Keratinocyte (primary cell): ENCODE measurements around the gene FILIP1. TPM values are rescaled to one million over a fixed set of nuclear protein-coding genes. Genes with fewer than 3 reads are reported as not detected.

Experiments used
- DNase-seq: peaks from one replicate; pipeline ENCODE4 v3.0.0-alpha.2; 2011; ENCODE audit warnings: low read depth, missing footprints, low spot score
- FAIRE-seq: peaks from 2 replicates; lab custom pipeline; 2011; peaks lifted over from hg19 to GRCh38; lab: Jason Lieb, UNC
- H2AFZ ChIP-seq: 2 replicates; pipeline ENCODE4 v1.6.0; 2012; ENCODE audit warnings: low read length, control low read depth, inconsistent platforms; ENCODE audit not compliant: control insufficient read depth
- H3K27ac ChIP-seq: 2 replicates; pipeline ENCODE4 v1.5.1; 2011; ENCODE audit warnings: low read length; ENCODE audit not compliant: control insufficient read depth, insufficient read depth
- H3K27me3 ChIP-seq: 3 replicates; pipeline ENCODE4 v1.6.0; 2011; ENCODE audit warnings: low read length; ENCODE audit not compliant: control insufficient read depth, insufficient read depth; ENCODE audit errors: extremely low read depth
- H3K36me3 ChIP-seq, 2 experiments: 2 replicates in 1 of 2; 3 replicates in 1 of 2; pipeline ENCODE4 v1.5.1; 2011; ENCODE audit warnings: low read length in 2 of 2, mild to moderate bottlenecking in 1 of 2; ENCODE audit not compliant: control insufficient read depth in 2 of 2, insufficient read depth in 2 of 2; ENCODE audit errors: extremely low read depth in 1 of 2
- H3K4me1 ChIP-seq: 3 replicates; pipeline ENCODE4 v1.5.1; 2011; ENCODE audit warnings: low read length; ENCODE audit not compliant: control insufficient read depth, insufficient read depth; ENCODE audit errors: extremely low read depth
- H3K4me2 ChIP-seq: 3 replicates; pipeline ENCODE4 v1.6.0; 2011; ENCODE audit warnings: low read depth, low read length; ENCODE audit not compliant: control insufficient read depth, insufficient read depth; ENCODE audit errors: extremely low read depth
- H3K4me3 ChIP-seq, 3 experiments: fragments of 200-600 bp in 1 of 3; sonication (generic) in 1 of 3; 2 replicates in 2 of 3; 3 replicates in 1 of 3; pipeline ENCODE4 v1.5.1; 2011 to 2016; ENCODE audit warnings: low read length in 3 of 3, mild to moderate bottlenecking in 3 of 3, control low read depth in 2 of 3, inconsistent platforms in 1 of 3, low read depth in 1 of 3, mixed read lengths in 1 of 3, mixed run types in 1 of 3, moderate library complexity in 1 of 3; ENCODE audit not compliant: control insufficient read depth in 2 of 3, insufficient read depth in 2 of 3; ENCODE audit errors: extremely low read depth in 1 of 3
- H3K79me2 ChIP-seq: 2 replicates; pipeline ENCODE4 v1.6.0; 2012; ENCODE audit warnings: low read length; ENCODE audit not compliant: control insufficient read depth, insufficient read depth
- H3K9ac ChIP-seq: 3 replicates; pipeline ENCODE4 v1.6.0; 2011; ENCODE audit warnings: low read length; ENCODE audit not compliant: control insufficient read depth, insufficient read depth; ENCODE audit errors: extremely low read depth
- H3K9me1 ChIP-seq: 3 replicates; pipeline ENCODE4 v1.6.0; 2011; ENCODE audit warnings: low read length; ENCODE audit not compliant: control insufficient read depth, insufficient read depth; ENCODE audit errors: extremely low read depth
- H3K9me3 ChIP-seq: 2 replicates; pipeline ENCODE4 v1.5.1; 2012; ENCODE audit warnings: low read depth, low read length; ENCODE audit not compliant: control insufficient read depth
- H4K20me1 ChIP-seq: 3 replicates; pipeline ENCODE4 v1.6.0; 2011; ENCODE audit warnings: low read length; ENCODE audit not compliant: control insufficient read depth, insufficient read depth; ENCODE audit errors: extremely low read depth
- CTCF ChIP-seq, 3 experiments: IDR thresholded peaks in 1 of 3; conservative IDR thresholded peaks in 1 of 3; optimal IDR thresholded peaks in 1 of 3; 2 replicates in 2 of 3; 3 replicates in 1 of 3; pipeline versions ENCODE3 to v1.5.1; 2011; ENCODE audit warnings: low read length in 3 of 3, mild to moderate bottlenecking in 3 of 3, moderate library complexity in 2 of 3, control low read depth in 1 of 3, inconsistent platforms in 1 of 3; ENCODE audit not compliant: insufficient read depth in 2 of 3; ENCODE audit errors: extremely low read depth in 1 of 3
- EZH2 ChIP-seq: IDR thresholded peaks from one replicate; pipeline ENCODE4 v1.6.1; 2012; ENCODE audit warnings: inconsistent platforms, mild to moderate bottlenecking, low read length, moderate library complexity
- dilution Hi-C: fragments of 300-500 bp; cut with MboI; formaldehyde crosslinking; loops from one replicate; pipeline ENCODE4 v1.7.0; 2020; ENCODE audit warnings: low sequenced_read_pairs; ENCODE audit not compliant: extremely low pct_ligation_motif_present
- polyA plus RNA-seq, 5 experiments: library from polyadenylated mRNA; depleted of rRNA in 3 of 5; stranded (reverse) in 3 of 5; stranded (forward) in 1 of 5; unstranded in 1 of 5; fragments of >200 nt; gene quantifications; 1 replicate in 1 of 5; 2 replicates in 3 of 5; 3 replicates in 1 of 5; pipeline versions ENCODE4 v1.2.1 to v1.2.3, GENCODE V29; 2011 to 2012; ENCODE audit warnings: missing spikeins in 2 of 5, low read depth in 1 of 5, low replicate concordance in 1 of 5

Gene FILIP1
- polyA plus RNA-seq, 1 donor (not counting 4 experiments of a cell fraction or from before 2014, with no cell fraction given), result 0.01 TPM

- Histone ChIP-seq H3K4me2 (no peak overlapping the region), H3K9me1 (no peaks in the 10 kb centered on the region), H3K36me3 (no peaks in the 10 kb centered on the region), H3K4me3 (no peak overlapping the region), H3K27ac (no peak overlapping the region), H4K20me1 (no peaks in the 10 kb centered on the region), H3K4me1 (no peaks in the 10 kb centered on the region), H2AFZ (no peak overlapping the region), H3K79me2 (no peaks in the 10 kb centered on the region), H3K9ac (no peak overlapping the region), H3K9me3 (no peaks in the 10 kb centered on the region), H3K27me3 (no peaks in the 10 kb centered on the region)
- FAIRE-seq, result no peak
- no peak for DNase-seq
- dilution Hi-C loops, result no loop called here
- TF ChIP-seq CTCF (optimal IDR thresholded peaks at IDR 0.05 in 1 of 3, IDR thresholded peaks at IDR 0.05 in 1 of 3, conservative IDR thresholded peaks at IDR 0.05 in 1 of 3; ENCODE audit: extremely low read depth in 1 of 3, insufficient read depth in 2 of 3, low read length in 3 of 3), result no peak
- TF ChIP-seq EZH2, result no peak
Observed at GRCh38 chr6:75431379-75431778, 62.2 kb downstream of the FILIP1 start.

DNA sequence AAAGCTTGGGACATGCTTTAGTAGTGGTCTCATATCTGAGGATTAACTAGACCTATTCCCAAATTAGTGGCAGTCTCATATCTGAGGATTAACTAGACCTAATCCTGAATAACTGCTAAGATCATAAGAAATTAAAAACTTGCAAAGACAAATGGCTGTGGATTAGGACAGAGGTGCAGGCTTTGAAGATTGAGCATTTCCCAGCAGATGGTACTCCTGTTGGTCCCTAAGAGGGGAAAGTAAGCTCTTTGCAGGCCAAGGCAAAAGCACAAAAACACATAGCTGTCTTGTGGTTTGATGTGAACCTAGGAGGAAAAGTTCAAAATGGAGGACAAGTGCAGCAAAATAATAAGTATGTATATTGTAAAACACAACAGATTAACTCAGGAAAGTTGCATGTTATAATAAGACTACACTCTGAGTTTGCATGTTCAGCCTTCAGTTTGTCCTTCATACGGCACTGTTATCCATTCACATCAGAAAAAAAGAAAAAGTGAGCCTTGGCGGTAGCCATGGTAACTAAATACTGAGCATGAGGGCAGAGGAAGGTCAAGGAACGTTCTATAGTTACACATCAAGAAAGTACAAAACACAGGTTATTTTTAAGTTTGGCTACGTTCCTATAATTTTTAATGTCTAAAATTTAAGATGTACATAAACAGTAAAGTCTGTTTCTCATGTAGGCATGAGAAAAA is 62.8 kb downstream of the FILIP1 start:
- dilution Hi-C loops, result no loop called here
- Histone ChIP-seq H3K4me3 (no peak overlapping the region), H3K36me3 (no peaks in the 10 kb centered on the region), H3K9me3 (no peaks in the 10 kb centered on the region), H4K20me1 (no peaks in the 10 kb centered on the region), H3K79me2 (no peaks in the 10 kb centered on the region), H3K27ac (no peak overlapping the region), H3K4me2 (no peak overlapping the region), H3K9me1 (no peaks in the 10 kb centered on the region), H2AFZ (no peak overlapping the region), H3K4me1 (no peaks in the 10 kb centered on the region), H3K27me3 (no peaks in the 10 kb centered on the region), H3K9ac (no peak overlapping the region)
- DNase-seq, result no peak
- no peak for TF ChIP-seq EZH2
- no peak for TF ChIP-seq CTCF (optimal IDR thresholded peaks at IDR 0.05 in 1 of 3, IDR thresholded peaks at IDR 0.05 in 1 of 3, conservative IDR thresholded peaks at IDR 0.05 in 1 of 3; ENCODE audit: extremely low read depth in 1 of 3, insufficient read depth in 2 of 3, low read length in 3 of 3)
- no peak for FAIRE-seq
